K562 (cell line): Measurements from ENCODE around the gene AMN1. TPM values are rescaled to one million over a fixed set of nuclear protein-coding genes. Genes with fewer than 3 reads are reported as not detected.

Source experiments
- C11orf30 ChIP-seq: fragments of 450-650 bp; IDR thresholded peaks from 2 replicates; pipeline ENCODE4 v1.6.1; 2016; ENCODE audit warnings: low read depth, mild to moderate bottlenecking
- EGR1 ChIP-seq: fragments of 450-650 bp; conservative IDR thresholded peaks from 2 replicates; pipeline ENCODE4 v1.6.1; 2017; ENCODE audit warnings: mild to moderate bottlenecking
- FUS ChIP-seq: fragments of 200-400 bp; formaldehyde crosslinking; optimal IDR thresholded peaks from 2 replicates; pipeline ENCODE3; 2017; ENCODE audit warnings: low read depth, low read length
- GTF2F1 ChIP-seq: IDR thresholded peaks from 2 replicates; pipeline ENCODE4 v1.6.1; 2011; ENCODE audit warnings: low read depth, low read length, improper control_type of control experiment
- HDAC1 ChIP-seq, 2 experiments: fragments of 450-650 bp; IDR thresholded peaks; 2 replicates each; pipeline ENCODE4 v1.6.1; 2016 to 2017; ENCODE audit warnings: inconsistent platforms in 1 of 2, mild to moderate bottlenecking in 1 of 2, moderate library complexity in 1 of 2
- HDAC3 ChIP-seq: fragments of 450-650 bp; IDR thresholded peaks from 2 replicates; pipeline ENCODE4 v1.6.1; 2018; ENCODE audit warnings: borderline replicate concordance, mild to moderate bottlenecking, moderate library complexity; ENCODE audit not compliant: partially characterized antibody
- ILK ChIP-seq: fragments of 450-650 bp; IDR thresholded peaks from 2 replicates; pipeline ENCODE4 v1.6.1; 2016; ENCODE audit warnings: missing genetic modification characterization, low read depth, mild to moderate bottlenecking, missing compliant biosample characterization, moderate library complexity, borderline replicate concordance
- KDM4B ChIP-seq, 2 experiments: fragments of 450-650 bp in 1 of 2; sonication (generic) in 1 of 2; IDR thresholded peaks; 2 replicates each; pipeline ENCODE4 v1.6.1; 2016 to 2017; ENCODE audit warnings: borderline replicate concordance in 2 of 2, antibody characterized with exemption in 1 of 2, low read depth in 1 of 2, mild to moderate bottlenecking in 1 of 2
- MEF2D ChIP-seq: conservative IDR thresholded peaks from 2 replicates; pipeline ENCODE4 v1.6.1; 2016; ENCODE audit warnings: low read depth, missing genetic modification characterization, missing compliant biosample characterization
- MTA3 ChIP-seq: fragments of 450-650 bp; formaldehyde crosslinking; IDR thresholded peaks from 2 replicates; pipeline ENCODE4 v1.6.1; 2017; ENCODE audit warnings: mild to moderate bottlenecking, borderline replicate concordance
- PHF8 ChIP-seq: fragments of 200-600 bp; sonication (generic); IDR thresholded peaks from 2 replicates; pipeline ENCODE4 v1.6.1; 2012; ENCODE audit warnings: mixed run types, mild to moderate bottlenecking, inconsistent platforms, low read length, moderate library complexity, borderline replicate concordance
- POLR2A ChIP-seq: fragments of 450-650 bp; conservative IDR thresholded peaks from 2 replicates; pipeline ENCODE4 v1.6.1; 2016
- RBM14 ChIP-seq: fragments of 200-400 bp; formaldehyde crosslinking; IDR thresholded peaks from 2 replicates; pipeline ENCODE4 v1.6.1; 2018; ENCODE audit warnings: low read depth, mild to moderate bottlenecking, low read length, moderate library complexity, borderline replicate concordance; ENCODE audit not compliant: insufficient read depth
- SMARCB1 ChIP-seq: IDR thresholded peaks from 2 replicates; pipeline ENCODE4 v1.6.1; 2011; ENCODE audit warnings: improper control_type of control experiment, low read depth; ENCODE audit not compliant: insufficient read length
- SREBF1 ChIP-seq: fragments of 150-350 bp; IDR thresholded peaks from 2 replicates; pipeline ENCODE4 v1.6.1; 2014; ENCODE audit warnings: antibody characterized with exemption, low read depth, low read length, borderline replicate concordance
- YY1 ChIP-seq, 3 experiments: IDR thresholded peaks; 2 replicates each; pipeline ENCODE4 v1.6.1; 2011; ENCODE audit warnings: low read length in 2 of 3, mild to moderate bottlenecking in 2 of 3, moderate library complexity in 2 of 3, borderline replicate concordance in 1 of 3, control low read depth in 1 of 3, low read depth in 1 of 3; ENCODE audit not compliant: insufficient read depth in 3 of 3, insufficient replicate concordance in 2 of 3, control insufficient read depth in 1 of 3, insufficient read length in 1 of 3; ENCODE audit errors: extremely low read depth in 1 of 3
- ZFP30 ChIP-seq: fragments of 250-450 bp; sonication (Bioruptor Pico); IDR thresholded peaks from 2 replicates; pipeline ENCODE4 v1.8.0; 2022; ENCODE audit warnings: moderate library complexity, mild to moderate bottlenecking, inconsistent platforms, borderline replicate concordance
- ZNF431 ChIP-seq: sonication (generic); formaldehyde crosslinking; IDR thresholded peaks from 2 replicates; pipeline ENCODE4 v1.8.0; 2022; ENCODE audit warnings: mild to moderate bottlenecking, missing genetic modification reagents
- ZNF589 ChIP-seq: fragments of 200-800 bp; sonication (Bioruptor generic); IDR thresholded peaks from 2 replicates; pipeline ENCODE4 v1.6.1; 2016; ENCODE audit warnings: low read depth, missing genetic modification characterization, missing compliant biosample characterization
- ZNF830 ChIP-seq: fragments of 250-450 bp; sonication (Bioruptor Pico); IDR thresholded peaks from 2 replicates; pipeline ENCODE4 v1.5.0; 2021; ENCODE audit warnings: mild to moderate bottlenecking
- polyA plus RNA-seq, 8 experiments: library from polyadenylated mRNA; depleted of rRNA in 4 of 8; stranded (reverse) in 5 of 8; unstranded in 3 of 8; fragments of >200 nt; fragmentation: Nextera tagmentation in 2 of 8; fragmentation: Illumina TruSeq in 1 of 8; extraction: Ambion mirVana in 2 of 8; extraction: Trizol in 1 of 8; gene quantifications; 2 replicates each; pipeline versions ENCODE4 v1.2.1 to v1.2.3, GENCODE V29; 2011 to 2014; ENCODE audit warnings: inconsistent platforms in 1 of 8, missing spikeins in 1 of 8
- total RNA-seq, 7 experiments: library from RNA; depleted of rRNA in 6 of 7; stranded (reverse); fragments of >200 nt in 6 of 7; fragmentation: Illumina TruSeq in 2 of 7; extraction: Trizol in 2 of 7; gene quantifications; 2 replicates each; pipeline versions ENCODE4 v1.2.1 to v1.2.3, GENCODE V29; 2011 to 2021; ENCODE audit warnings: low replicate concordance in 1 of 7
- TF ChIP-seq, protein P1 (sequence below): sonication (generic); formaldehyde crosslinking; IDR thresholded peaks from 2 replicates; pipeline ENCODE4 v1.8.0; 2023; ENCODE audit warnings: missing genetic modification reagents, mild to moderate bottlenecking, borderline replicate concordance
- TF ChIP-seq, protein P2 (sequence below): sonication (generic); formaldehyde crosslinking; IDR thresholded peaks from 2 replicates; pipeline ENCODE4 v1.5.0; 2020; ENCODE audit warnings: missing genetic modification reagents

Gene AMN1
- total and polyA plus RNA-seq, 9 of the 15 experiments (the other 6 are each of a cell fraction or from before 2014, with no cell fraction given), result 5.2 to 27.6 (median 13.0) TPM

DNA sequence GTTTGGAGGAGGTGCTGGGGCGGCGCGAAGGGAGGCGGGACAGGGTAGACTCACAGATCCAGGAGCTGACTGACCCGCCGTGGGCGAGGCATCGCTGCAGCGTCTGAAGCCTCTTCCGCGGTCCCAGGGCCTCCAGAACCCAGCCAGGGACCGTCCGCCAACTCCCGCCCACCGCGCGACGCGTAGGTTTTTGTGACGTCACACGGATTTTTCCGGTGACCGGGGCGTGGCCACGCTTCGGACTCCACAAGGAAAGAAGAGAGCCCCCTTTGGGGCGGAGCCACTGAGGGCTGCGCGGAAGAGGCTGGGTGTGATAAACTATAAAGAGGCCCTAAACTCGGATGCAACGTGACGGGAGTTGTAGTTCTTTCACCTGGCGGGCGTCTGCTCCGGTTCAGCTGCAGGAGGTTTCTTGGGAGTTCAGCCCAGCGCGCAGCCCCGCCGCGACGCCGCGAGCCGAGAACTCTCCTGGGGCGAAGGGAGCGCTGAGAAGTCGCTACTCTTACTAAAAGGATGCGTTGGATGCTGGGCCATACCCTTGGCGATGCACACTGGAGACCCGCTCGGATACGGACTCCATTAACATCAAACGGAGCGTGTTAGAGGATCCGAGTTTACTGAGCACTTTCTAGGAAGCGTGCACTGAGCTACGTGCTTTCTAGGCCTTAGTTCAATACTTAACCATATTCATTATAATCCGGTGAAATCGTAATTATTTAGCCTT is at the start of gene AMN1 (continued):
- TF ChIP-seq HDAC3 (no peak), MTA3 (peak; percentile 87), YY1 (IDR thresholded peaks at IDR 0.05; ENCODE audit: borderline replicate concordance in 1 of 3, control insufficient read depth in 1 of 3, extremely low read depth in 1 of 3, insufficient read depth in 3 of 3, insufficient read length in 1 of 3, insufficient replicate concordance in 2 of 3, low read depth in 1 of 3, low read length in 2 of 3) (peak in 2 of 3 experiments; percentile 62 to 76), GTF2F1 (peak; percentile 84; the same call in 1 of the 2 replicates), HDAC1 (IDR thresholded peaks at IDR 0.05) (peak in 1 of 2 experiments; percentile 30; a peak in 2 of 4 replicates), ZNF589 (CRISPR knock-in tag) (peak; percentile 60; the same call in 1 of the 2 replicates), POLR2A (peak; percentile 87), ZFP30 (CRISPR knock-in tag) (no peak), RBM14 (no peak), EGR1 (peak; percentile 86), FUS (no peak), SREBF1 (no peak), ZNF431 (CRISPR knock-in tag) (no peak), KDM4B (IDR thresholded peaks at IDR 0.05; ENCODE audit: borderline replicate concordance in 2 of 2, low read depth in 1 of 2) (no peak), ILK (tag) (no peak), MEF2D (tag) (no peak), PHF8 (peak; percentile 62), ZNF830 (no peak), C11orf30 (no peak), SMARCB1 (no peak)
- TF ChIP-seq, protein P1, sequence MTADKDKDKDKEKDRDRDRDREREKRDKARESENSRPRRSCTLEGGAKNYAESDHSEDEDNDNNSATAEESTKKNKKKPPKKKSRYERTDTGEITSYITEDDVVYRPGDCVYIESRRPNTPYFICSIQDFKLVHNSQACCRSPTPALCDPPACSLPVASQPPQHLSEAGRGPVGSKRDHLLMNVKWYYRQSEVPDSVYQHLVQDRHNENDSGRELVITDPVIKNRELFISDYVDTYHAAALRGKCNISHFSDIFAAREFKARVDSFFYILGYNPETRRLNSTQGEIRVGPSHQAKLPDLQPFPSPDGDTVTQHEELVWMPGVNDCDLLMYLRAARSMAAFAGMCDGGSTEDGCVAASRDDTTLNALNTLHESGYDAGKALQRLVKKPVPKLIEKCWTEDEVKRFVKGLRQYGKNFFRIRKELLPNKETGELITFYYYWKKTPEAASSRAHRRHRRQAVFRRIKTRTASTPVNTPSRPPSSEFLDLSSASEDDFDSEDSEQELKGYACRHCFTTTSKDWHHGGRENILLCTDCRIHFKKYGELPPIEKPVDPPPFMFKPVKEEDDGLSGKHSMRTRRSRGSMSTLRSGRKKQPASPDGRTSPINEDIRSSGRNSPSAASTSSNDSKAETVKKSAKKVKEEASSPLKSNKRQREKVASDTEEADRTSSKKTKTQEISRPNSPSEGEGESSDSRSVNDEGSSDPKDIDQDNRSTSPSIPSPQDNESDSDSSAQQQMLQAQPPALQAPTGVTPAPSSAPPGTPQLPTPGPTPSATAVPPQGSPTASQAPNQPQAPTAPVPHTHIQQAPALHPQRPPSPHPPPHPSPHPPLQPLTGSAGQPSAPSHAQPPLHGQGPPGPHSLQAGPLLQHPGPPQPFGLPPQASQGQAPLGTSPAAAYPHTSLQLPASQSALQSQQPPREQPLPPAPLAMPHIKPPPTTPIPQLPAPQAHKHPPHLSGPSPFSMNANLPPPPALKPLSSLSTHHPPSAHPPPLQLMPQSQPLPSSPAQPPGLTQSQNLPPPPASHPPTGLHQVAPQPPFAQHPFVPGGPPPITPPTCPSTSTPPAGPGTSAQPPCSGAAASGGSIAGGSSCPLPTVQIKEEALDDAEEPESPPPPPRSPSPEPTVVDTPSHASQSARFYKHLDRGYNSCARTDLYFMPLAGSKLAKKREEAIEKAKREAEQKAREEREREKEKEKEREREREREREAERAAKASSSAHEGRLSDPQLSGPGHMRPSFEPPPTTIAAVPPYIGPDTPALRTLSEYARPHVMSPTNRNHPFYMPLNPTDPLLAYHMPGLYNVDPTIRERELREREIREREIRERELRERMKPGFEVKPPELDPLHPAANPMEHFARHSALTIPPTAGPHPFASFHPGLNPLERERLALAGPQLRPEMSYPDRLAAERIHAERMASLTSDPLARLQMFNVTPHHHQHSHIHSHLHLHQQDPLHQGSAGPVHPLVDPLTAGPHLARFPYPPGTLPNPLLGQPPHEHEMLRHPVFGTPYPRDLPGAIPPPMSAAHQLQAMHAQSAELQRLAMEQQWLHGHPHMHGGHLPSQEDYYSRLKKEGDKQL (CRISPR knock-in tag), result no peak
- TF ChIP-seq, protein P2, sequence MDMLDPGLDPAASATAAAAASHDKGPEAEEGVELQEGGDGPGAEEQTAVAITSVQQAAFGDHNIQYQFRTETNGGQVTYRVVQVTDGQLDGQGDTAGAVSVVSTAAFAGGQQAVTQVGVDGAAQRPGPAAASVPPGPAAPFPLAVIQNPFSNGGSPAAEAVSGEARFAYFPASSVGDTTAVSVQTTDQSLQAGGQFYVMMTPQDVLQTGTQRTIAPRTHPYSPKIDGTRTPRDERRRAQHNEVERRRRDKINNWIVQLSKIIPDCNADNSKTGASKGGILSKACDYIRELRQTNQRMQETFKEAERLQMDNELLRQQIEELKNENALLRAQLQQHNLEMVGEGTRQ (CRISPR knock-in tag), result 0 out of 2 replicates have a peak, but pooled peaks have one; percentile 3
